DMS53 treated with DMSO at 0.1 percent for 48 hours (cell line): ENCODE measurements around the gene PHC1.
"Not testable (repeated sequence)": the region's sequence is repeated elsewhere in the genome, so short reads cannot be mapped to it uniquely, and the experiment has no call there.

Experiments used
- DNase-seq: peaks from one replicate; lab custom pipeline; 2025; ENCODE audit not compliant: unreplicated experiment; lab: John Stamatoyannopoulos, UW

The PHC1 gene

DNA sequence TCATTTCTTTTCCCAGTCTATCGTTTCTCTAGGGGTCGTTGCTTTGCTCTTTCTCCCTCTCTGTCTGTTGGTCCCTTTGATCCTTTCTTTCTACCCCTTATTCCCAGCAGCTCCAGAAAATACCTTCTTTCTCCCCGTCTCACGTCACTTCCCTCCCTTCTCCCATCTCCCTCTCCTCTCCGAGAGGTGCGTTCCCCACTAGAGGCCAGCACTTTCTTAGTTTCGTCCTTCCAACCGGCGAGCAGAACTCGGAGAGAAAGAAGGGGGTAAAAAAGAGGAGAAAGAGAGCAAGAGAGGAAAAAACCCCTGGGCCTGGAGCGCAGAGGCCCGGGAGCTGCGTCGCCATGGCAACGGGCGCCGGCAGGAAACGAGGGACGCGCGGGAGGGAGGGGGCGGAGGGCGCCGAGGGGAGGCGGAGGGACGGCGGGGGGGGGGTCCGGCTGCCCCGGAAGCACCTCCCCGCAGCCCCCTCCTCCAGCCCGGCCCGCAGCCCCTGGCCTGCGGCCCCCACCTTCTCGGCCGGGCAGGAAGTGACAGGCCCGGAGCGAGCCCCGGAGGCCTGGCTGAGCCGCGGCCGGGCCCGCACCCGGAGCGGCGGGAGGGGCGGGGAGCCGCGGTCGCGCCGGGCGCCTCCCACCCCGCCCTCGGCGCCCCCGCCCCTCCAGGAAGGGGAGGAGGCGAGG is at the start of gene PHC1:
PHC1 (plus strand) TSS at position 477 of the 683 bp plus-strand sequence. CDS start 3,169 bp downstream, outside the sequence.
- DNase-seq = peak; percentile 80

DNA sequence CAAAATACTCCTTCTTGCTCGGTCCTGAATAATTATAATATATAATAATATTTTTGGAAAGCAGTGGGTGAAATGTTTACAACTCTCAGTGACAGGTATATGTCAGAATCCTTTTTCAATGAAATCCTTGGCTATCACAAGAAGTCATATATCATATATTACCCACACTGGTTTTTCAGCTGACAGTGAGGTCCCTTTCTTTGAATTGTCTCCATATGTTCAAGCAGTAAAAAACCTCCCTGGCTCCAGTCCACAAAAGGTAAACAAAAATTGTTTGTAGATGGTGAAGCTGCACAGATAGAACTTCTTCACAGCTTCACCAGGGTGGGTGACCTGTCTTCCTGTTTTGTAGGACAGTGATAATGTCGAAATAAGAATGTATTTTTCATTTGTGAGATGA is 47.9 kb upstream of the PHC1 start:
- DNase-seq = peak; percentile 13

GRCh38 chr12:8867009-8867408 is 47.3 kb upstream of the PHC1 start:
- no peak for DNase-seq

GRCh38 chr12:8867786-8868185 is 46.5 kb upstream of the PHC1 start:
- no peak for DNase-seq

DNA sequence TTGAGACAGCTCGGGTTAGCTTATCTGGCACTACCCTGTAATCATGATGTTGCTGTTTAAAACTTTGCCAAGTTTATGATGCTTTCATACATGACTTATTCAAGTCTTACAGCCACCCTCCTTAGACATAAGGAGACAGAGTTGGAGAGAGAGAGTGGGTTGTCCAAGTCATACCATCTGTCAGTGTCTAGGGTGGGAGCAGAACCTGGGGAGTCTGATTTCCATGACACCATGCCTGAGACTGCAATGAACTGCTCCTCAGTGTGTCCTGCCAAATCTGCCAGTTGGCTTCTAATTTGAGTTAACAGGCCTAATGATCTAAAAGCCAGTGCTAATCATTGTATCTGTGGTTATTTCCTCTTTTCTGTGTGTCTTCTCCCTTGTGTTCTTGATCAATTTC is 43.7 kb upstream of the PHC1 start:
- DNase-seq = no peak

DNA sequence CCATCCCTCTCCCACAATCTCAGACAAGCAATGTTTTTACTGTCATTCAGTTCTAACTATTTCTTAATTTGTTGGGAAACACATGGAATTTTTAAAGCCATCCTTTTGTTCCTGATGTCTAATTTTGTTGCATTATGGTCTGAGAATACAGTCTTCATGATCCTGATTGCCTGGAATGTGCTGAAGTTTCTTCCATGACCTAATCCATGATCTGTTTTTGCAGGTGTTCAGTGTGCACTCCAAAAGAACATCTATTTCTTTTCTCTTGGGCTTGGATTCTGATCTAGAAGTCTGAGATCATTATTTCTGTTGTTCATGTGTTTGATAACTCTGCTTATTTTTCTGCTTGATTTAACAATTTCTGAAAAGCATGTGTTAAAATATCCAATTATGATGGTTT is 43.2 kb upstream of the PHC1 start:
- DNase-seq = no peak

DNA sequence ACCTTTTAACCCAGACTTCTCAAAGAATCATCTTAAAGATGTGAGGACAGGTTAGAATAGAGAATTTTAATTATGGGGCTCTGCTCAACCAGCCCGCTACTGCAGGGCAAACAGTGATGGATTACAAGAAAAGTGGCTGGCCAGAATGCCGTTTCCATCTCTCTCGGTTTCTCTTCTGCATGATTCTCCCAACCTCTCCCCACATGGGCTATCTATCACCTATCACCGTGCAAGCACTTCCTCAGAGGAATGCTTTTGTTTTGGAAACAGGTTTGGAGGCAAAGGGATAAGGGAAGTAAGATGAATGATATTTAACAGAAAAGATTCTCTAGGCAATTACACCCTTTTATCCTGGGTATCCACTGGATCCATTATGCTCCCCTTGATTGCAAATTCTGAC is 37.4 kb upstream of the PHC1 start:
- DNase-seq = no peak

- no peak for DNase-seq
Measured at GRCh38 chr12:8886502-8887284, 27.6 kb upstream of the PHC1 start.

GRCh38 chr12:8887285-8887715 is 27.0 kb upstream of the PHC1 start:
- no peak for DNase-seq

DNA sequence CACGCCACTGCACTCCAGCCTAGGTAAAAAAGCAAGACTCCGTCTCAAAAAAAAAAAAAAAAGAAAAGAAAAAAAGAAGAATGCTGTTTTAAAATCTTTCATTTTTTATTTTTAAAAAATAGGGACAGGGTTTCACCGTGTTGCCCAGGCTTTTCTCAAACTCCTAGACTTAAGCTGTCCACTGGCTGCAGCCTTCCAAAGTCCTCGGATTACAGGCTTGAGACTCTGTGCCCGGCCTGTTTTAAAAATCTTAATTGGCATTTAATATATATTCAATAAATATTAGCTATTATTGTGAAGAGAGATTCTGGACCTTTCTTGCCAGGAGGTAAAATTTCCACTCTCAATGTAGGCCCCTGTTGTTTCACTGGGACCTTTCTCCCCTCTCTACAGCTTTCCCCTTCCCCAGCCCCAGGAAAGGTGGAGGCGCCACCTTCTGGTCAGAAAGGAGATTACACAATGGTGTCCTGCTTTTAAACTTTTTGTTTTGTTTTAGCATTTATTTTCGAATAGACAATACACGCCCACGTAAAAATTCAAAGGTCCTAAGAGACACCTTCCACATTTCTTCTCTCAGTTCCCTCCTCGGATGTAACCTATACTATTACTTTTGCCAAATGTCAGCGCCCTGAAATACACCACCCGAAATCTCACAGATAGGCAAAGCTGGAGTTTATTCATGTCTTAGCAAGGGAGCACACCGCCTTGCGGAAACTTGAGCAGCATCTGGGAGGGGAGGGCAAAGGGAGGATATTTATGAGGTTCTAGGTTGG is 23.8 kb upstream of the PHC1 start:
- peak; percentile 53 for DNase-seq

DNA sequence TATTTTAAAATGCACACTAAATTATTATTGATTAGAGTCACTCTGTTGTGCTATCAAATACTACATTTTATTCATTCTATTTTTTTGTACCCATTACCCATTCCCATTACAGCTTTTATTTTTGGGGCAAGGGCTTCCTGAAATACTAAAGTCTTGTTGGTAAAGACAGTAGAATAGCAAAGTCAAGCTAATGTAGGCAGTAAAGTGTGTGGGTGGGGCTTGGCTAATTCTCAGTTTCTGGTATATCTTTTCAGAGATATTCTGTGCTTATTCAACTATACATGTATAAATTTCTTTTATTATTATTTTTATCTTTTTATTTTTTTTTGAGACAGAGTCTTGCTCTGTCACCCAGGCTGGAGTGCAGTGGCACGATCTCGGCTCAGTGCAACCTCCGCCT is 22.3 kb upstream of the PHC1 start:
- DNase-seq = no peak

DNA sequence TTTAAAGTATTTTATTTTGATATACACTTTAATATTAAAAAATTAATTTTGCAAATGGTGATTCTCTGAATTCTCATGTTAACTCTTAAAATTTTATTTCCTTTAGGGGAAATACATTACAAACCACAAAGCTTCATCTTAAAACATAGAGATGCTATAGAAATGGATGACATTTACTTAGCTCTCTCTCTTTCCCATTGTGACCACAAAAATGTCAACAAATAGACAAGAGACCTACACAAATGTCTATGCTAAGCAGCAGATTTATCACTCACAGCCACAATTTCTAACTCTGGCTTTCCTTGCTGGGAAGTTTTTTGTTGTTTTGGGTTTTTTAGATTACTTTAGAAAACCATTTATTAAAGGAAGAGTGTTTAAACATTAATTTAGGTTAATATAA is 19.9 kb upstream of the PHC1 start:
- DNase-seq = no peak

- DNase-seq = no peak
Measured at GRCh38 chr12:8894986-8895385, 19.3 kb upstream of the PHC1 start.

- DNase-seq = no peak
Measured at GRCh38 chr12:8897081-8897480, 17.2 kb upstream of the PHC1 start.

DNA sequence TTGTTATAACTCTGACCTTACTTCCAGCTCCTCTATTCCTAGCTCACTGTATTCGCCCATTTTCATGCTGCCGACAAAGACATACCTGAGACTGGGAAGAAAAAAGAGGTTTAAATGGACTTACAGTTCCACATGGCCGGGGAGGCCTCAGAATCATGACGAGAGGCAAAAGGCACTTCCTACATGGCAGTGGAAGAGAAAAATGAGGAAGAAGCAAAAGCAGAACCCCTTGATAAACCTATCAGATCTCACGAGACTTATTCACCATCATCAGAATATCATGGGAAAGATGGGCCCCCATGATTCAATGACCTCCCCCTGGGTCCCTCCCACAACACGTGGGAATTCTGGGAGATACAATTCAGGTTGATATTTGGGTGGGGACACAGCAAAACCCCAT is 14.5 kb upstream of the PHC1 start:
- no peak for DNase-seq

- not testable (repeated sequence) for DNase-seq
Measured at GRCh38 chr12:8902703-8903102, 11.6 kb upstream of the PHC1 start.

DNA sequence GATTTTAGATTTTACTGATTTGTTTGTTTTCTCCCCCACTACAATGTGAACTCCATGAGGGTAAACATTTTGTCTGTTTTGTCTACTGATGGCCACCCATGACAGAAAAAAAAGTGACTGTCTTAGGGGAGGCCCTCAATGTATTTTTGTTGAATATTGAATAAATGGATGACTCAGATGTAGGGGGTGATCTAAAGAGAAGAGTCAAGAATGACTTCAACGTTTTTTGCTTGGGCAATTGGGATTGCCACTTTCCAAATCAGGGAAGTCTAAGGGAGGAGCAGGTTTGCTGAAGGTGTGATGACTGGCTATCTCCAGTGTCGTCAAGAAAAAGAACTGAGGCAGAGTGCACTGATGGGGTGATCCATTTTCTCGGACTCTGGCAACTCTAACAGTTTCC is 10.7 kb upstream of the PHC1 start:
- no peak for DNase-seq

- DNase-seq = no peak
Measured at GRCh38 chr12:8904665-8905064, 9.6 kb upstream of the PHC1 start.

DNA sequence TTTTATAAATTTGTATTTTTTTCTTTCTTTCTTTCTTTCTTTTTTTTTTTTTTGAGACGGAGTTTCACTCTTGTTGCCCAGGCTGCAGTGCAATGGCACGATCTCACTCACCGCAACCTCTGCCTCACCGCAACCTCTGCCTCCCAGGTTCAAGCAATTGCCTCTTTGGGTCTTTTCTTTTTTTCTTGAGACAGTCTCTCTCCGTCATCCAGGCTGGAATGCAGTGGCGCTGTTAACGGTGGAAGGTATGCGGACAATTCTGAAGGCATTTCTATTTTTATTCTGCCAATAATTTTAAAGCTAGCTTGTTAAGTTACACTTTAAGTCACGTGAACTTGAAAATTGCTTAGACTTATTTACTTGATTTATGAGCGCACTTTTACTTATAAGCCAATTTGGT is 8.8 kb upstream of the PHC1 start:
- no peak for DNase-seq

DNA sequence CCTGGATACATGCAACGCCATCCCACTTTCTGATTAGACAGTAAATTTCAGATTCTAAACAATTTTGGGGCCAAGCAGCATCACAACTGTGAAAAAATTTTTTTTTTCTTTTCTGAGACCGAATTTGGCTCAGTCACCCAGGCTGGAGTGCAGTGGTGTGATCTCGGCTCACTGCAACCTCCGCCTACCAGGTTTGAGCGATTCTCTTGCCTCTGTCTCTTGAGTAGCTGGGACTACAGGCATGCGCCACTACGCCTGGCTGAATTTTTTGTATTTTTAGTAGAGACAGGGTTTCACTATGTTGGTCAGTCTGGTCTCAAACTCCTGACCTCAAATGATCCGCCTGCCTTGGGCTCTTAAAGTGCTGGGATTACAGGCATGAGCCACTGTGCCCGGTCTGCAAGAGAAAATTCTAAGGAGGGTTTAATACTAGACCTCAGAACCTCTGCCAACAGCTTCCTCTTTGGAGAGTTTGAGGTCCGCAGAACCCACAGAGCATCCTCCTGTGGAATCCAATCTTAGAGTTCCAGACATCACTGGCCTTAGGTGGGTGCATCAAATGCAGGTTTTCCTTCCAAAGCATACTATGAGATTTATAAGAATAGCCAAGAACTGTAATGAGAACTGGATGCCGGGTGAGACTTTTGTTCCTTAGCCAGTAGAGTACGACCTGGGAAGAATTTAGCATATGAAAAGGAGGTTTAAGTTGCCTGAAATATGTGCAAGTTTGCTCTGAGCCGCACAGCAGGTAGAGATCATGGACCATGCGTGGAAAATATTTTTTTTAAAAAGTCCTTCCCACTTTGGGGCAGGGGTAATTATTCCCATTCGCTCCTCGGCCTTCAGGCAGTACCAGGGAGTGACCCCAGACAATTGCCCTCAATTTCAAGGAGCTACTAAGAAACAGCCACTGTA is 7.8 kb upstream of the PHC1 start:
- DNase-seq = no peak

- no peak for DNase-seq
Measured at GRCh38 chr12:8907513-8907912, 6.8 kb upstream of the PHC1 start.
